H1 (cell line): Measurements from ENCODE around the gene IP6K1. TPM values are rescaled to one million over a fixed set of nuclear protein-coding genes. Genes with fewer than 3 reads are reported as not detected.

Experiments used
- CTCF ChIA-PET: fragments of 300-600 bp; sonication (Branson Sonifier 250); formaldehyde crosslinking; loops from one replicate; lab custom pipeline; 2021; ENCODE audit not compliant: partially characterized antibody; lab: Charles Lee
- POLR2A ChIA-PET: fragments of 300-600 bp; sonication (Branson Sonifier 250); formaldehyde crosslinking; loops from one replicate; lab custom pipeline; 2021; ENCODE audit warnings: inconsistent platforms; ENCODE audit not compliant: partially characterized antibody; lab: Charles Lee
- DNase-seq, 2 experiments: peaks; one replicate each; pipeline versions ENCODE4 v3.0.0 to v3.0.0-alpha.2; 2010 to 2022; ENCODE audit warnings: low spot score in 2 of 2, low read depth in 1 of 2, mixed read lengths in 1 of 2
- FAIRE-seq: peaks from 2 replicates; lab custom pipeline; 2011; peaks lifted over from hg19 to GRCh38; lab: Jason Lieb, UNC
- H2AFZ ChIP-seq: 2 replicates; pipeline ENCODE4 v1.8.1; 2012; ENCODE audit warnings: low read length, inconsistent platforms
- H2AK5ac ChIP-seq: 2 replicates; pipeline ENCODE4 v1.6.1; 2013; ENCODE audit warnings: low read depth, low read length
- H2BK120ac ChIP-seq: replicated peaks from 2 replicates; pipeline ENCODE3; 2013; ENCODE audit warnings: low read depth, low read length, inconsistent platforms
- H2BK12ac ChIP-seq: 2 replicates; pipeline ENCODE4 v1.6.1; 2013; ENCODE audit warnings: low read depth, low read length
- H2BK15ac ChIP-seq: 2 replicates; pipeline ENCODE4 v1.6.1; 2013; ENCODE audit warnings: low read length
- H2BK20ac ChIP-seq: 2 replicates; pipeline ENCODE4 v1.6.1; 2013; ENCODE audit warnings: low read length
- H2BK5ac ChIP-seq: 2 replicates; pipeline ENCODE4 v1.6.1; 2013; ENCODE audit warnings: low read depth, low read length
- H3K14ac ChIP-seq: 2 replicates; pipeline ENCODE4 v1.6.1; 2013; ENCODE audit warnings: inconsistent platforms; ENCODE audit not compliant: insufficient read length
- H3K18ac ChIP-seq: 2 replicates; pipeline ENCODE4 v1.6.1; 2013; ENCODE audit warnings: low read length; ENCODE audit errors: extremely low read depth
- H3K23ac ChIP-seq: 2 replicates; pipeline ENCODE4 v1.6.1; 2013; ENCODE audit warnings: inconsistent platforms; ENCODE audit not compliant: insufficient read length
- H3K23me2 ChIP-seq: 2 replicates; pipeline ENCODE4 v1.6.1; 2013; ENCODE audit warnings: low read depth, low read length
- H3K27ac ChIP-seq: 2 replicates; pipeline ENCODE4 v1.6.1; 2011; ENCODE audit warnings: low read depth, low read length, inconsistent platforms
- H3K27me3 ChIP-seq, 4 experiments: replicated peaks in 1 of 4; 1 replicate in 1 of 4; 2 replicates in 3 of 4; pipeline versions ENCODE4 v1.6.1 to v1.8.1; 2011 to 2013; ENCODE audit warnings: low read length in 3 of 4, mild to moderate bottlenecking in 3 of 4, inconsistent platforms in 2 of 4, mixed read lengths in 2 of 4, moderate library complexity in 1 of 4; ENCODE audit not compliant: control insufficient read depth in 3 of 4, insufficient read depth in 3 of 4; ENCODE audit errors: extremely low read depth in 1 of 4
- H3K36me3 ChIP-seq, 4 experiments: 2 replicates each; pipeline versions ENCODE4 v1.6.1 to v1.8.1; 2011 to 2013; ENCODE audit warnings: mild to moderate bottlenecking in 4 of 4, low read length in 3 of 4, moderate library complexity in 2 of 4, control low read depth in 1 of 4, inconsistent platforms in 1 of 4; ENCODE audit not compliant: insufficient read depth in 4 of 4, control insufficient read depth in 2 of 4
- H3K4ac ChIP-seq: replicated peaks from 2 replicates; pipeline ENCODE3; 2013; ENCODE audit warnings: low read length, low read depth, mixed read lengths, inconsistent platforms; ENCODE audit not compliant: insufficient read length
- H3K4me1 ChIP-seq, 4 experiments: replicated peaks in 1 of 4; 1 replicate in 1 of 4; 2 replicates in 3 of 4; pipeline versions ENCODE4 v1.6.1 to v1.8.1; 2011 to 2013; ENCODE audit warnings: low read length in 3 of 4, inconsistent platforms in 2 of 4, mixed read lengths in 1 of 4; ENCODE audit not compliant: insufficient read depth in 4 of 4, control insufficient read depth in 3 of 4
- H3K4me2 ChIP-seq, 2 experiments: 2 replicates each; pipeline versions ENCODE4 v1.6.1 to v1.8.1; 2011 to 2013; ENCODE audit warnings: low read depth in 2 of 2, low read length in 2 of 2, control low read depth in 1 of 2, inconsistent platforms in 1 of 2, mild to moderate bottlenecking in 1 of 2; ENCODE audit not compliant: insufficient read depth in 1 of 2
- H3K4me3 ChIP-seq, 4 experiments: fragments of 200-600, 300-600 bp in 1 of 4; sonication (generic), shearing (Covaris generic), sonication (Bioruptor Twin) in 1 of 4; 2 replicates each; pipeline versions ENCODE4 v1.5.1 to v1.8.1; 2011 to 2016; ENCODE audit warnings: low read length in 4 of 4, low read depth in 3 of 4, control low read depth in 2 of 4, inconsistent platforms in 2 of 4, mild to moderate bottlenecking in 2 of 4, mixed read lengths in 1 of 4, moderate library complexity in 1 of 4; ENCODE audit not compliant: insufficient read depth in 2 of 4; ENCODE audit errors: extremely low read depth in 1 of 4
- H3K56ac ChIP-seq: replicated peaks from 2 replicates; pipeline ENCODE3; 2013; ENCODE audit warnings: low read depth, mild to moderate bottlenecking, mixed read lengths, low read length, inconsistent platforms; ENCODE audit not compliant: insufficient read length
- H3K79me1 ChIP-seq: 2 replicates; pipeline ENCODE4 v1.6.1; 2013; ENCODE audit warnings: low read depth, low read length, control low read depth
- H3K79me2 ChIP-seq, 2 experiments: 2 replicates each; pipeline versions ENCODE4 v1.6.1 to v1.8.1; 2012 to 2013; ENCODE audit warnings: low read length in 2 of 2, mild to moderate bottlenecking in 2 of 2, inconsistent platforms in 1 of 2; ENCODE audit not compliant: insufficient read depth in 2 of 2, control insufficient read depth in 1 of 2
- H3K9ac ChIP-seq, 4 experiments: replicated peaks in 1 of 4; 1 replicate in 1 of 4; 2 replicates in 3 of 4; pipeline versions ENCODE4 v1.6.1 to v1.8.1; 2011 to 2013; ENCODE audit warnings: low read depth in 3 of 4, low read length in 3 of 4, control low read depth in 2 of 4, mild to moderate bottlenecking in 2 of 4, moderate library complexity in 2 of 4, inconsistent platforms in 1 of 4; ENCODE audit errors: extremely low read depth in 1 of 4
- H3K9me3 ChIP-seq, 2 experiments: 2 replicates each; pipeline versions ENCODE4 v1.6.1 to v1.8.1; 2012 to 2013; ENCODE audit warnings: mild to moderate bottlenecking in 2 of 2, moderate library complexity in 2 of 2, control low read depth in 1 of 2, inconsistent platforms in 1 of 2, low read depth in 1 of 2, low read length in 1 of 2, mixed read lengths in 1 of 2; ENCODE audit not compliant: insufficient read depth in 2 of 2
- H4K20me1 ChIP-seq, 2 experiments: replicated peaks in 1 of 2; 2 replicates each; pipeline versions ENCODE3 to v1.8.1; 2011 to 2013; ENCODE audit warnings: inconsistent platforms in 2 of 2, low read length in 2 of 2, mild to moderate bottlenecking in 1 of 2; ENCODE audit not compliant: insufficient read depth in 2 of 2, control insufficient read depth in 1 of 2
- H4K5ac ChIP-seq: 2 replicates; pipeline ENCODE4 v1.6.1; 2013; ENCODE audit warnings: low read length, low read depth, mixed read lengths, inconsistent platforms; ENCODE audit not compliant: insufficient read length
- H4K8ac ChIP-seq: 2 replicates; pipeline ENCODE4 v1.8.0; 2013; ENCODE audit warnings: mild to moderate bottlenecking, moderate library complexity, low read length, inconsistent platforms; ENCODE audit not compliant: insufficient read depth; ENCODE audit errors: extremely low read depth
- H4K91ac ChIP-seq: replicated peaks from 2 replicates; pipeline ENCODE3; 2013; ENCODE audit warnings: low read length, mixed read lengths, inconsistent platforms; ENCODE audit not compliant: insufficient read length
- CEBPB ChIP-seq: IDR thresholded peaks from 2 replicates; pipeline ENCODE4 v1.6.1; 2012; ENCODE audit warnings: low read depth, low read length
- CTBP2 ChIP-seq: IDR thresholded peaks from 2 replicates; pipeline ENCODE4 v1.7.0; 2011; ENCODE audit warnings: borderline replicate concordance, mild to moderate bottlenecking, moderate library complexity, mixed read lengths, low read length; ENCODE audit not compliant: insufficient read depth, insufficient read length
- EZH2 ChIP-seq: fragments of 200-600 bp; sonication (generic); IDR thresholded peaks from 2 replicates; pipeline ENCODE4 v1.7.1; 2012; ENCODE audit warnings: low read depth, mild to moderate bottlenecking, moderate library complexity, low read length, inconsistent platforms; ENCODE audit not compliant: severe bottlenecking
- RBBP5 ChIP-seq: IDR thresholded peaks from 2 replicates; pipeline ENCODE4 v1.7.1; 2012; ENCODE audit warnings: low read depth, mild to moderate bottlenecking, inconsistent platforms, low read length, moderate library complexity, borderline replicate concordance
- WGBS, 2 experiments: shearing (Covaris generic) in 1 of 2; methylation state at CpG; one replicate each; pipeline versions ENCODE4 v1.1.6 to v1.1.7; 2013 to 2015; ENCODE audit warnings: low lambda C conversion rate in 2 of 2, mixed read lengths in 2 of 2, inconsistent platforms in 1 of 2, low coverage in 1 of 2, missing lambda C conversion rate in 1 of 2; ENCODE audit not compliant: insufficient replicate concordance in 2 of 2, insufficient coverage in 1 of 2, insufficient read length in 1 of 2; ENCODE audit errors: extremely low coverage in 1 of 2, missing lambda C conversion rate in 1 of 2; 5-methylcytosine and 5-hydroxymethylcytosine counted together
- polyA plus RNA-seq, 7 experiments: library from polyadenylated mRNA; depleted of rRNA in 3 of 7; stranded (reverse) in 5 of 7; unstranded in 2 of 7; fragments of >200 nt in 5 of 7; fragments of 200-250 nt in 2 of 7; gene quantifications; 1 replicate in 5 of 7; 2 replicates in 1 of 7; 4 replicates in 1 of 7; pipeline versions ENCODE4 v1.2.1 to v1.2.3, GENCODE V29; 2011 to 2013; ENCODE audit warnings: missing spikeins in 2 of 7, mixed read lengths in 2 of 7
- total RNA-seq: library from RNA; stranded (reverse); fragmentation: NEBNext Ultra II Directional; extraction: Animal tissue kit (Norgen Biotek cat#: 25700); gene quantifications from 2 replicates; pipeline ENCODE4 v1.2.1, GENCODE V29; 2021

Gene IP6K1
- total and polyA plus RNA-seq, 2 of the 8 experiments (the other 6 are each of a cell fraction or from before 2014, with no cell fraction given), result 31.5 to 35.2 TPM

- Histone ChIP-seq H3K36me3 (peaks cover 4 to 5% (median 5%) of the 10 kb centered on the region in 4 experiments; a peak in 5 of 8 replicates), H2BK5ac (0 out of 2 replicates have a peak overlapping the region, but pooled peaks have one; percentile 35), H3K79me1 (no peaks in the 10 kb centered on the region), H3K9ac (no peak overlapping the region), H2BK120ac (no peak overlapping the region), H3K23ac (no peak overlapping the region), H3K9me3 (no peaks in the 10 kb centered on the region), H3K27ac (no peak overlapping the region), H3K18ac (no peak overlapping the region), H3K79me2 (no peaks in the 10 kb centered on the region), H2BK20ac (no peak overlapping the region), H2AFZ (no peak overlapping the region), H2BK12ac (no peak overlapping the region), H3K23me2 (no peaks in the 10 kb centered on the region), H4K8ac (no peak overlapping the region), H3K56ac (no peak overlapping the region), H3K4me1 (peaks cover 0 to 9% (median 5%) of the 10 kb centered on the region in 4 experiments; a peak in 5 of 7 replicates), H3K4me2 (no peak overlapping the region), H4K20me1 (peaks cover 0 to 15% of the 10 kb centered on the region in 2 experiments), H2BK15ac (no peak overlapping the region; the same call in 1 of the 2 replicates), H3K27me3 (no peaks in the 10 kb centered on the region), H3K14ac (no peak overlapping the region), H4K91ac (no peak overlapping the region), H3K4ac (no peak overlapping the region), H4K5ac (no peak overlapping the region), H2AK5ac (no peak overlapping the region), H3K4me3 (no peak overlapping the region)
- ChIA-PET CTCF (interaction anchor here (1.7 to 9.7 kb wide), 5 partner anchors 8 to 136 kb away, joined by 4 to 127 read pairs (median 54); partner anchors contain the start of genes AMIGO3 and GMPPB), POLR2A (interaction anchor here (5.7 kb wide), 1 partner anchor 14 kb away, joined by 57 read pairs; the partner anchor contains the start of gene AMIGO3)
- FAIRE-seq (no peak), DNase-seq (no peak)
- TF ChIP-seq CTBP2 (no peak), EZH2 (no peak), RBBP5 (no peak), CEBPB (no peak)
- WGBS, 2 experiments, result 90% methylated on average over 6 of the region's 8 CpGs; no CpG with 5 or more reads in 1 of the 2 experiments
Observed at GRCh38 chr3:49704629-49705028, 81.7 kb downstream of the IP6K1 start.
